ENCODE measurements around the gene FCAMR. TPM values are rescaled to one million over a fixed set of nuclear protein-coding genes. Genes with fewer than 3 reads are reported as not detected.
A peak's percentile ranks its signal among the peaks of the same experiment; 100 is the strongest.

Gene FCAMR
- total RNA-seq, 3 donors from 2014 or later: 0.41 to 0.98 (median 0.84) TPM

DNA sequence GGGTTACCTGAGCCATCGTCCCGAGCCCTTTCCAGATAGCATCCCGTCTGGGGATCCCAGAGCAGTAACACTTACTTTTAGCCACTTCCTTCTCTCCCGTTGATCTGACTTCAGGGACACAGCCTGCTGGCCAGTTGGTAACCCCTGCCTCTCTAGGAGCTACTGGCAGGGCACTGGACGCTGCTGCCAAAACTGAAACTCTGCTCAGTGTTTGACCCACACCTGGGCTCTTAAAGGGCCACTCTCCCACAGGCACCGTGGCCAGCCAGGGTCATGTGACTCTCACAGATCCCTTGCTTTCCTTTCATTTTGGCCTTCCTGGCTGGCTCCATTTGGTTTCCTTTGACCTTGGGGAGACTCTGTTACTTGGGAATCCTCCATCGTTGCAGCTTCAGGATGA lies 24.0 kb downstream of the FCAMR start, which contains the start of gene PIGR:
Gene PIGR (minus strand): TSS at position 206 of the 400 bp plus-strand sequence. CDS start 5,935 bp downstream, outside the sequence.
- DNase-seq: peak; percentile 87 to 91 (median 88)
- H3K9me3 ChIP-seq: no peaks in the 10 kb centered on the region
- H3K4me1 ChIP-seq (ENCODE audit: low read depth): peaks cover 21% of the 10 kb centered on the region
- no peaks in the 10 kb centered on the region for H3K36me3 ChIP-seq (ENCODE audit: low read depth)
- peak; percentile 68 for ATAC-seq
- TF ChIP-seq, protein P1, sequence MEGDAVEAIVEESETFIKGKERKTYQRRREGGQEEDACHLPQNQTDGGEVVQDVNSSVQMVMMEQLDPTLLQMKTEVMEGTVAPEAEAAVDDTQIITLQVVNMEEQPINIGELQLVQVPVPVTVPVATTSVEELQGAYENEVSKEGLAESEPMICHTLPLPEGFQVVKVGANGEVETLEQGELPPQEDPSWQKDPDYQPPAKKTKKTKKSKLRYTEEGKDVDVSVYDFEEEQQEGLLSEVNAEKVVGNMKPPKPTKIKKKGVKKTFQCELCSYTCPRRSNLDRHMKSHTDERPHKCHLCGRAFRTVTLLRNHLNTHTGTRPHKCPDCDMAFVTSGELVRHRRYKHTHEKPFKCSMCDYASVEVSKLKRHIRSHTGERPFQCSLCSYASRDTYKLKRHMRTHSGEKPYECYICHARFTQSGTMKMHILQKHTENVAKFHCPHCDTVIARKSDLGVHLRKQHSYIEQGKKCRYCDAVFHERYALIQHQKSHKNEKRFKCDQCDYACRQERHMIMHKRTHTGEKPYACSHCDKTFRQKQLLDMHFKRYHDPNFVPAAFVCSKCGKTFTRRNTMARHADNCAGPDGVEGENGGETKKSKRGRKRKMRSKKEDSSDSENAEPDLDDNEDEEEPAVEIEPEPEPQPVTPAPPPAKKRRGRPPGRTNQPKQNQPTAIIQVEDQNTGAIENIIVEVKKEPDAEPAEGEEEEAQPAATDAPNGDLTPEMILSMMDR (IDR thresholded peaks at IDR 0.05): no peak
- intact Hi-C loops (cut with DNase I, micrococcal nuclease): no loop called here
- peak within 1 kb of the TSS; percentile 50 for H3K4me3 ChIP-seq

DNA sequence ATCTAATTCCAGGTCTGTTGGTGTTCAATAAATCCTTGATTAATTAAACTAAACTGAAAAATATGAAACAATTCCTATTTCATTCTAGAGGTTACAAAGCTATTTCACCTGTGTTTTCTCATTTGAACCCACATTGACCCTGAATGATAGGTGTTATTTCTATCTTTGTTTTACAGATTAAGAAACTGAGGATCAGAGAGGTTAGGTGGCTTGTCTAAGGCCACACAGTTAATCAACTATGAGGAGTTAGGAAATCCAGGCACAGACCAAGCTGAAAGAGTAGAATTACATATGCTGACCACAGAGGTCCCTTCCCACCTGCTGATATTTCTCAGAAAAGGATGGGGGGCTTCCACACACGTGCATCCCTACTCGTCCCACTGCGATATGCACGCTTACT lies 24.5 kb downstream of the FCAMR start:
- intact Hi-C loops (cut with DNase I, micrococcal nuclease): no loop called here
- Histone ChIP-seq H3K4me3 (peak overlapping the region; percentile 50), H3K9me3 (no peaks in the 10 kb centered on the region), H3K36me3 (ENCODE audit: low read depth) (no peaks in the 10 kb centered on the region), H3K4me1 (ENCODE audit: low read depth) (peaks cover 19% of the 10 kb centered on the region)
- ATAC-seq (no peak), DNase-seq (no peak)
- TF ChIP-seq, protein P1 (IDR thresholded peaks at IDR 0.05): no peak

DNA sequence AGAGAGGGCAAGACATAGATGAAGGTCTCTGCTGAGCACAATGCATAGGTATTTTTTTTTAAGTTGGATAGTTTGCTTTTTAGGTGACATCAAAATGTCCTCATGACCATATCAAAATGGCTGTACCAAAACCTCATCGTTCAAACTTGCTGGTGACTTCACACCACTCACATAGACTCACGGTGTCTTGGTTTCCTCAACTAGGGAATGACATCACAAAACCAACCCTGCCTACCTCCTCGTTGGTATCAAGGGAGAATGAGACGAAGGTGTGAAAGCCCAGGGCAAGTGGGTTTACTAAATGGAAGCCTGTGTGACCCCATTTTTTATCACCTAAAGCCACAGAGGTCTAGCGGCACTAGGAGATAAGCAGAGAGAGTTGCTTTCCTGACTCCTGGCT lies 25.6 kb downstream of the FCAMR start:
- TF ChIP-seq, protein P1 (IDR thresholded peaks at IDR 0.05): no peak
- Histone ChIP-seq H3K4me1 (ENCODE audit: low read depth) (peaks cover 22% of the 10 kb centered on the region), H3K9me3 (no peaks in the 10 kb centered on the region), H3K4me3 (peak overlapping the region; percentile 50), H3K36me3 (ENCODE audit: low read depth) (no peaks in the 10 kb centered on the region)
- DNase-seq (no peak), ATAC-seq (no peak)
- intact Hi-C loops (cut with DNase I, micrococcal nuclease): no loop called here

DNA sequence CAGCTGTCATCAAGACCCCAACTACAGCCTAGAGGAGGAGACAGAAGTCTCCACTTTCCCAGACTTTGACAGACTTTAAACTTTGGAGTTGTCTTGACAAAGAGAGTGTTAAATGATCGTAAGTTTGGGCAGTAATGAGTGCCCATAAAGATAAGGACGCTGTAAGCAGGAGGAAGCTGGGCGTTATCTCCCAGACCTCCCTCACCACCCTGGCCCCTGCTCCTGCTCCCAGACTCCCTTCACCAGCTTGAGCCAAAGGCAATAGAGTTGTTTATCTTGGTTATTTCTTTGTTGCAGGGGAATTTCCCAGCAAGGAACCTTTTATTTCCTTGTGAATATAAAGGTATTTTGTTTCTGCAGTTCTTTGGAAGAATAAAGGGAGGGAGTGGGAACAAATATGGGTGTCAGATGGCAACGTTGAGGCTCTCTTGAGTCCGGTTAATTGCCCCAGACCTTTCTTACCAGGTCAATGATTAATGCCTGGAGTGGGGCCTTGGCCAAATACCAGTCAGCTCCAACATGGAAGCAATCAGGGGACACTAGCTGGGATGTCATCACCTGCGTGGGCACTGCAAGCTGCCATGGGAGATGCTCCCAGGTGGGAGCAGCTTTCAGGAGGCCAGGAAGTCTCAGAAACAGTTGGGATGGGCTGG lies 28.4 kb downstream of the FCAMR start:
- peaks cover 7% of the 10 kb centered on the region for H3K4me1 ChIP-seq (ENCODE audit: low read depth)
- no peaks in the 10 kb centered on the region for H3K36me3 ChIP-seq (ENCODE audit: low read depth)
- ATAC-seq: peak; percentile 75
- intact Hi-C loops (cut with DNase I, micrococcal nuclease): no loop called here
- TF ChIP-seq, protein P1 (IDR thresholded peaks at IDR 0.05): no peak
- DNase-seq: peak; percentile 76 to 83 (median 81)
- no peaks in the 10 kb centered on the region for H3K9me3 ChIP-seq
- no peak overlapping the region for H3K4me3 ChIP-seq

DNA sequence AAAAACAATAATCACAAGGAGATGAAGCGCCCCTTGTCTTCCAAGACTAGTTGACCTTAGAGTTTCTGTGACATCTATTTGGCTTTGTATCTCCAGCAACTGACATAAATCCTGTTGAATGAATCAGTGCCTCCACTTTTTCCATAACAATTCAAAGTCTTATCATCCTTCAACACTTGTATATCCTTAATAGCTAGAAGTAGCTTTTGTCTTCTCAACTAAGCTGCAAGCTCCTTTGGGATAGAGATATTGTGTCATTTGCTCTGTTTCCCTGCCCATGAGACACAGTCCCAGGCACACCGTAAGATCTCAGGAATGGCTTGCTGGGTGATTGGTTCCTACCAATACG lies 29.7 kb downstream of the FCAMR start:
- DNase-seq (no peak), ATAC-seq (no peak)
- intact Hi-C loops (cut with DNase I, micrococcal nuclease): no loop called here

More for the DNA sequence above, 29.7 kb downstream of the FCAMR start:
- Histone ChIP-seq H3K36me3 (ENCODE audit: low read depth) (no peaks in the 10 kb centered on the region), H3K4me1 (ENCODE audit: low read depth) (peaks cover 7% of the 10 kb centered on the region), H3K9me3 (no peaks in the 10 kb centered on the region), H3K4me3 (no peak overlapping the region)
- TF ChIP-seq, protein P1 (IDR thresholded peaks at IDR 0.05): no peak
